DOHH2 (cell line): ENCODE results near the gene SPOCK1.

ENCODE experiments used
- EZH2phosphoT487 ChIP-seq: fragments of 200-600 bp; sonication (generic); IDR thresholded peaks from 2 replicates; pipeline ENCODE4 v1.6.1; 2017; ENCODE audit warnings: borderline replicate concordance, mild to moderate bottlenecking, antibody characterized with exemption, low read length, moderate library complexity, mixed read lengths
- TF ChIP-seq, protein P1 (sequence below): fragments of 200-600 bp; sonication (generic); IDR thresholded peaks from one replicate; pipeline ENCODE4 v1.5.1; 2014; ENCODE audit warnings: antibody characterized with exemption, mild to moderate bottlenecking, low read depth, low read length; ENCODE audit not compliant: poor library complexity, severe bottlenecking

- TF ChIP-seq, protein P1, sequence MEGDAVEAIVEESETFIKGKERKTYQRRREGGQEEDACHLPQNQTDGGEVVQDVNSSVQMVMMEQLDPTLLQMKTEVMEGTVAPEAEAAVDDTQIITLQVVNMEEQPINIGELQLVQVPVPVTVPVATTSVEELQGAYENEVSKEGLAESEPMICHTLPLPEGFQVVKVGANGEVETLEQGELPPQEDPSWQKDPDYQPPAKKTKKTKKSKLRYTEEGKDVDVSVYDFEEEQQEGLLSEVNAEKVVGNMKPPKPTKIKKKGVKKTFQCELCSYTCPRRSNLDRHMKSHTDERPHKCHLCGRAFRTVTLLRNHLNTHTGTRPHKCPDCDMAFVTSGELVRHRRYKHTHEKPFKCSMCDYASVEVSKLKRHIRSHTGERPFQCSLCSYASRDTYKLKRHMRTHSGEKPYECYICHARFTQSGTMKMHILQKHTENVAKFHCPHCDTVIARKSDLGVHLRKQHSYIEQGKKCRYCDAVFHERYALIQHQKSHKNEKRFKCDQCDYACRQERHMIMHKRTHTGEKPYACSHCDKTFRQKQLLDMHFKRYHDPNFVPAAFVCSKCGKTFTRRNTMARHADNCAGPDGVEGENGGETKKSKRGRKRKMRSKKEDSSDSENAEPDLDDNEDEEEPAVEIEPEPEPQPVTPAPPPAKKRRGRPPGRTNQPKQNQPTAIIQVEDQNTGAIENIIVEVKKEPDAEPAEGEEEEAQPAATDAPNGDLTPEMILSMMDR, result no peak
- TF ChIP-seq EZH2phosphoT487, result no peak
Observed at GRCh38 chr5:137433539-137433938, 65.6 kb downstream of the SPOCK1 start.
